Measurements from ENCODE around the gene SEMA6B. TPM values are rescaled to one million over a fixed set of nuclear protein-coding genes. Genes with fewer than 3 reads are reported as not detected.

SEMA6B gene
- total RNA-seq, 1 experiment from 2014 or later: 5.7 TPM

DNA sequence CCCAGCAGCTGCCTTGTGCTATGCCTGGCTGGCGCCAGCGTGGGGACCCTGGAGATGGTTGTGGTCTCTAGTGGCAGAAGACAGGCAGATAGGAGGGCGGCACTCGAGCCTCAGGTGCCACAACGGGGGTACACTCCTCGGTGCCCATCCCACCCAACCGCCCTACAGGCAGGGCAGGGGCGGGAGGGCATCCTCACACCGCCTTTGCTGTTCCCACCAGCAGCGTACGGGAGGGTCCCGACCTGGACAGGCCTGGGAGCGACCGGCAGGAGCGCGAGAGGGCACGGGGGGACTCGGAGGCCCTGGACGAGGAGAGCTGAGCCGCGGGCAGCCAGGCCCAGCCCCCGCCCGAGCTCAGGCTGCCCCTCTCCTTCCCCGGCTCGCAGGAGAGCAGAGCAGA is 57.8 kb downstream of the SEMA6B start:
- no peaks in the 10 kb centered on the region for H3K9me3 ChIP-seq (ENCODE audit: control insufficient read depth, insufficient read depth, low read depth, low read length)
- ChIA-PET CTCF (no interaction called here), POLR2A (no interaction called here)
- no peaks in the 10 kb centered on the region for H3K36me3 ChIP-seq (ENCODE audit: control insufficient read depth, insufficient read depth, low read length)
- no peaks in the 10 kb centered on the region for H3K4me1 ChIP-seq (ENCODE audit: control insufficient read depth, insufficient read depth, low read length)
- TF ChIP-seq TCF7L2 (IDR thresholded peaks at IDR 0.05; ENCODE audit: low read depth, low read length) (no peak), POLR2AphosphoS5 (IDR thresholded peaks at IDR 0.05; ENCODE audit: low read depth, low read length) (no peak), SIN3A (IDR thresholded peaks at IDR 0.05; ENCODE audit: borderline replicate concordance, insufficient read depth, low read depth, low read length) (no peak)
- TF ChIP-seq, protein P1, sequence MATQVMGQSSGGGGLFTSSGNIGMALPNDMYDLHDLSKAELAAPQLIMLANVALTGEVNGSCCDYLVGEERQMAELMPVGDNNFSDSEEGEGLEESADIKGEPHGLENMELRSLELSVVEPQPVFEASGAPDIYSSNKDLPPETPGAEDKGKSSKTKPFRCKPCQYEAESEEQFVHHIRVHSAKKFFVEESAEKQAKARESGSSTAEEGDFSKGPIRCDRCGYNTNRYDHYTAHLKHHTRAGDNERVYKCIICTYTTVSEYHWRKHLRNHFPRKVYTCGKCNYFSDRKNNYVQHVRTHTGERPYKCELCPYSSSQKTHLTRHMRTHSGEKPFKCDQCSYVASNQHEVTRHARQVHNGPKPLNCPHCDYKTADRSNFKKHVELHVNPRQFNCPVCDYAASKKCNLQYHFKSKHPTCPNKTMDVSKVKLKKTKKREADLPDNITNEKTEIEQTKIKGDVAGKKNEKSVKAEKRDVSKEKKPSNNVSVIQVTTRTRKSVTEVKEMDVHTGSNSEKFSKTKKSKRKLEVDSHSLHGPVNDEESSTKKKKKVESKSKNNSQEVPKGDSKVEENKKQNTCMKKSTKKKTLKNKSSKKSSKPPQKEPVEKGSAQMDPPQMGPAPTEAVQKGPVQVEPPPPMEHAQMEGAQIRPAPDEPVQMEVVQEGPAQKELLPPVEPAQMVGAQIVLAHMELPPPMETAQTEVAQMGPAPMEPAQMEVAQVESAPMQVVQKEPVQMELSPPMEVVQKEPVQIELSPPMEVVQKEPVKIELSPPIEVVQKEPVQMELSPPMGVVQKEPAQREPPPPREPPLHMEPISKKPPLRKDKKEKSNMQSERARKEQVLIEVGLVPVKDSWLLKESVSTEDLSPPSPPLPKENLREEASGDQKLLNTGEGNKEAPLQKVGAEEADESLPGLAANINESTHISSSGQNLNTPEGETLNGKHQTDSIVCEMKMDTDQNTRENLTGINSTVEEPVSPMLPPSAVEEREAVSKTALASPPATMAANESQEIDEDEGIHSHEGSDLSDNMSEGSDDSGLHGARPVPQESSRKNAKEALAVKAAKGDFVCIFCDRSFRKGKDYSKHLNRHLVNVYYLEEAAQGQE (IDR thresholded peaks at IDR 0.05; ENCODE audit: insufficient read depth in 1 of 2, low read depth in 2 of 2, low read length in 1 of 2): no peak
- TF ChIP-seq, protein P2, sequence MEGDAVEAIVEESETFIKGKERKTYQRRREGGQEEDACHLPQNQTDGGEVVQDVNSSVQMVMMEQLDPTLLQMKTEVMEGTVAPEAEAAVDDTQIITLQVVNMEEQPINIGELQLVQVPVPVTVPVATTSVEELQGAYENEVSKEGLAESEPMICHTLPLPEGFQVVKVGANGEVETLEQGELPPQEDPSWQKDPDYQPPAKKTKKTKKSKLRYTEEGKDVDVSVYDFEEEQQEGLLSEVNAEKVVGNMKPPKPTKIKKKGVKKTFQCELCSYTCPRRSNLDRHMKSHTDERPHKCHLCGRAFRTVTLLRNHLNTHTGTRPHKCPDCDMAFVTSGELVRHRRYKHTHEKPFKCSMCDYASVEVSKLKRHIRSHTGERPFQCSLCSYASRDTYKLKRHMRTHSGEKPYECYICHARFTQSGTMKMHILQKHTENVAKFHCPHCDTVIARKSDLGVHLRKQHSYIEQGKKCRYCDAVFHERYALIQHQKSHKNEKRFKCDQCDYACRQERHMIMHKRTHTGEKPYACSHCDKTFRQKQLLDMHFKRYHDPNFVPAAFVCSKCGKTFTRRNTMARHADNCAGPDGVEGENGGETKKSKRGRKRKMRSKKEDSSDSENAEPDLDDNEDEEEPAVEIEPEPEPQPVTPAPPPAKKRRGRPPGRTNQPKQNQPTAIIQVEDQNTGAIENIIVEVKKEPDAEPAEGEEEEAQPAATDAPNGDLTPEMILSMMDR (IDR thresholded peaks at IDR 0.05): no peak
- in situ Hi-C loops (cut with HindIII; ENCODE audit: low pct_unique_long_range_greater_than_20kb, low sequenced_read_pairs): no loop called here
- no peak for ATAC-seq
- no peaks in the 10 kb centered on the region for H3K27me3 ChIP-seq (ENCODE audit: control insufficient read depth, insufficient read depth, low read length)
- no peak overlapping the region for H3K4me3 ChIP-seq (ENCODE audit: low read depth in 2 of 2, low read length in 2 of 2)
- no peak overlapping the region for H3K27ac ChIP-seq (ENCODE audit: low read length)
- intact Hi-C loops (cut with micrococcal nuclease; ENCODE audit: unreplicated experiment): no loop called here
- BruUV-seq (replicated peaks): no TSS peak
- DNase-seq (ENCODE audit: low read depth, low spot score): no peak

DNA sequence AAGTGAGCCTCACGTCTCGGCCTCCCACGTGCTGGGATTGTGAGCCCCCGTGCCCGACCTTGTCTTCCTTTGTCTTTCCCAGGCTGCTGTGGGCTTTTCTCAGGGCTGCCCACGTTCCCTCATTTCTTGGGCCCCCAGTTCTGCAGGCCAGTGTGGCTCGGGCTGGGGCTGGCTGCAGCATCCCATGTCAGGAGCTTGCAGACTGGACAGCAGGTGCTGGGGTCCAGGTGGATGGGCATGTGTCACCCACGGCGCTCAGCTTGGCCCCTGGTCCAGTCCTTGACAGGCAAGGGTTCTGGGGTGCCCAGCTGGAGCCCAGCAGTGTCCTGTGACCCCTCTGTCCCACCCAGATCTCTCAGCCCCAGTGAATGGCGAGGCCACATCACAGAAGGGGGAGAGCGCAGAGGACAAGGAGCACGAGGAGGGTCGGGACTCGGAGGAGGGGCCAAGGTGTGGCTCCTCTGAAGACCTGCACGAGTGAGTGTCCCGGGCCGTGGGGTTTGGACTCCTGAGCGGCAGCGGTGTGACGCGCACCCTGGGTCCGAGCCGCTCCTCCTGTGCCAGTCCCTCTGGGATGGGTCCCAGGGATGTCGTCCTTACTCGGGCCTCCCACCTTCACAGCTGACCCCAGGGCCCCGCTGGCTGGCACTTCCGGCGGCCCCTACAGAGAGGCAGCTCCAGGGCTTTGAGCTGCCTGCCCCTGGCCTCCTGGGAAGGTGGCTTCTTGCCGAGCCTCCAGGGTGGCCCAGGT is 58.5 kb downstream of the SEMA6B start:
- Histone ChIP-seq H3K36me3 (ENCODE audit: control insufficient read depth, insufficient read depth, low read length) (no peaks in the 10 kb centered on the region), H3K4me1 (ENCODE audit: control insufficient read depth, insufficient read depth, low read length) (no peaks in the 10 kb centered on the region), H3K27ac (ENCODE audit: low read length) (no peak overlapping the region), H3K27me3 (ENCODE audit: control insufficient read depth, insufficient read depth, low read length) (no peaks in the 10 kb centered on the region), H3K9me3 (ENCODE audit: control insufficient read depth, insufficient read depth, low read depth, low read length) (no peaks in the 10 kb centered on the region), H3K4me3 (ENCODE audit: low read depth in 2 of 2, low read length in 2 of 2) (no peak overlapping the region)
- DNase-seq (ENCODE audit: low read depth, low spot score) (no peak), ATAC-seq (no peak)
- POLR2A ChIA-PET: no interaction called here
- no TSS peak for BruUV-seq (replicated peaks)
- intact Hi-C loops (cut with micrococcal nuclease; ENCODE audit: unreplicated experiment): no loop called here
- TF ChIP-seq, protein P2 (IDR thresholded peaks at IDR 0.05): no peak
- TF ChIP-seq TCF7L2 (IDR thresholded peaks at IDR 0.05; ENCODE audit: low read depth, low read length): no peak
- no peak for TF ChIP-seq SIN3A (IDR thresholded peaks at IDR 0.05; ENCODE audit: borderline replicate concordance, insufficient read depth, low read depth, low read length)
- TF ChIP-seq, protein P1 (IDR thresholded peaks at IDR 0.05; ENCODE audit: insufficient read depth in 1 of 2, low read depth in 2 of 2, low read length in 1 of 2): no peak
- TF ChIP-seq POLR2AphosphoS5 (IDR thresholded peaks at IDR 0.05; ENCODE audit: low read depth, low read length): no peak
- CTCF ChIA-PET: interaction anchor here (0.7 kb wide), 1 partner anchor 34 kb away, joined by 5 read pairs; the partner anchor contains the start of gene PLIN5
- in situ Hi-C loops (cut with HindIII; ENCODE audit: low pct_unique_long_range_greater_than_20kb, low sequenced_read_pairs): no loop called here

Data from Panc1 (cell line).